Activated CD8-positive, alpha-beta memory T cell treated with anti-CD3 and anti-CD28 coated beads, Interleukin-2, amount 50 U/mL, for 1 hour (primary cell): ENCODE measurements around the gene NPTX1.

ENCODE experiments used
- DNase-seq: peaks from one replicate; pipeline ENCODE4 v3.0.0-alpha.2; 2020; ENCODE audit errors: extremely low read depth

NPTX1 gene

GRCh38 chr17:80503921-80504320 lies 27.5 kb upstream of the NPTX1 start:
- DNase-seq = no peak

GRCh38 chr17:80503031-80503430 lies 26.6 kb upstream of the NPTX1 start:
- no peak for DNase-seq

DNA sequence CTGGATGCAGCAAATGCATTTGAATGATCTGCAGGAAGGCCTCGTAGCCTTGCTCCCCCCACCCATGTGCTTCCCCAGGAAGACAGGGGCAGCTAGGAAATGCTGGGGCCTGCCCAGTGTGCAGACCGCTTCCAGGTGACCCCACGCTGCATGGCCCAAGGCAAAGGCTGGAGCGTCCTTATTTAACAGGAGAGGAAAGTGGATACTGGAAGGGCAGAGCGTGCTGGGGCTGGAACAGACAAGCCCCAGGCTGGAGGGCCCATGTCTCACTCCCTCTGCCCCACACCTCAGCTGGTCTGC lies 26.1 kb upstream of the NPTX1 start:
- DNase-seq = no peak

- DNase-seq = no peak
These were observed 25.6 kb upstream of the NPTX1 start for GRCh38 chr17:80501741-80502577.

- DNase-seq = no peak
These were observed 23.7 kb upstream of the NPTX1 start for GRCh38 chr17:80499961-80500665.

DNA sequence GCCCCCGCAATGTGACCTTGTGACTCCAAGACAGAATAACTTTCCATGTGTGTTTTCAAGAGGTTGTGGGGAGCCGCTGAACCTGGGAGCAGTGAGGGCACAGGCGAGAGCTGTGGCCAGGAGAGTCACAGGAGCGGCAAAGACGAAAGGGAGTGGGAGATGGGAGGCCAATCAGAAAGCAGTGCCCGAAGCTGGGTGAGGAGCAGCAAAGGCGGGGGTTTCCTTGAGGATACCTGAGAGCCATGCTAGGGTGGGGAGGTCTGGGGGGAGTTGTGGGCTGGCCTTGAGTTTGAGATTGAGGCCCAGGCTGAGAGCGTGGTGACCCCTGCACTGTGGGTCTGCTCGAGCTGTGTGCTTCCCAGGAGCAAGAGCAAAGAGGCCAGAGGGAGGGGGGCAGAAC lies 23.2 kb upstream of the NPTX1 start:
- no peak for DNase-seq

DNA sequence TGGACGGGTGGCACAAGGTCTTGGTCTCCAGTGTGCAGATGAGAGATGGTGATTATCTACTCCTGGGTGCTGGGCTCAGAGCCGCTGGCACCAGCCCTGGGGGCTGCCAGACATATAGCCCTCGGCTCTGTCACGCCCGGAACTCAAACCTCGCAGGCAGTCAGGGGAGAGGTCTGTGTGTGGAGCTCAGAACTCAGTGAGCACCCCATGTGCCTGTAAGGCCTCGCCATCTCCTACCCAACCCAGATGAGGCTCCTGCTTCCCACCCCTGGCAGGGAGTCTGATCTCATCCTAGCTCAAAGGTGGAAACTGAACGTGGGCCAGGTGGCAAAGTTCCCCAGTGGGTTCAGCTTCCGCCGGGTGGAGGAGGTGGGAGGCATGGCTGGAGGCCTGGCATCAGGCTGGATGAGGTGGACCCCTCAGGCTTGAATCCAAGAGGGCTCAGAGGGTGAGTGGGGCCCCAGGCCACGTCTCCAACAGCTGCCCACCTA lies 22.6 kb upstream of the NPTX1 start:
- no peak for DNase-seq

- DNase-seq = no peak
These were observed 22.0 kb upstream of the NPTX1 start for GRCh38 chr17:80498242-80498919.

DNA sequence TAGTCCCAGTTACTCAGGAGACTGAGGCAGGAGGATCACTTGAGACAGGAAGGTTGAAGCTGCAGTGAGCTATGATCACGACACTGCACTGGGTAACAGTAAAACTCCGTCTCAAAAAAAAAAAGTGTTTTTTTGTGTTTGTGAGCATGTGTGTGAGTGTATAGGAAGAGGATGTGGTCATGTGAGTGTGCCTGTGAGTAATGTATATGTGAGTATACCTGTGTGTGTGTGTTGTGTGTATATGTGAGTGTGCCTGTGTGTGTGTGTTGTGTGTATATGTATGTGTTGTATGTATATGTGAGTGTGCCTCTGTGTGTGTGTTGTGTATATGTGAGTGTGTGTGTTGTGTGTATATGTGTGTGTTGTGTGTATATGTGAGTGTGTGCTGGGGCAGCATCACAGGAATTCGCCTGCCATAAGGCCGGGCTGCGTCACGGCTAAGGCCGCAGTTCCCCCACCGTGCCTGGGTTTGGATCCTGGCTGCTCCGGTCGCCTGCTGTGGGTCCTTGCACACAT lies 21.4 kb upstream of the NPTX1 start:
- no peak for DNase-seq

DNA sequence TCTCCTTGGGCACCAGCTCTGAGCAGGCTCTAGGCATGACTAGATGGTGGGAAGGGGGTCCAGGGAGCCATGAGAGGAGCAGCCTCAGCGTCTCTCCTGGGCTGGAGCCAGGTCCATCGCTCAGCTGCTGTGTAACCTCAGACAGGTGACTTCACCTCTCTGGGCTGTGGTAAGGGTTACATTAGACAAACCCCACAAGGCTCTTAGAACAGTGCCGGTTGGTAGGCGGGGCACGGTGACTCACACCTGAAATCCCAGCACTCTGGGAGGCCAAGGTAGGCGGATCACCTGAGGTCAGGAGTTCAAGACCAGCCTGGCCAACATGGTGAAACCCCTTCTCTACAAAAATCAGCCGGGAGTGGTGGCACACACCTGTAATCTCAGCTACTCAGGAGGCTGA lies 18.1 kb upstream of the NPTX1 start:
- DNase-seq = no peak

GRCh38 chr17:80492343-80493136 lies 16.1 kb upstream of the NPTX1 start:
- no peak for DNase-seq

- no peak for DNase-seq
These were observed 15.3 kb upstream of the NPTX1 start for GRCh38 chr17:80491478-80492342.

DNA sequence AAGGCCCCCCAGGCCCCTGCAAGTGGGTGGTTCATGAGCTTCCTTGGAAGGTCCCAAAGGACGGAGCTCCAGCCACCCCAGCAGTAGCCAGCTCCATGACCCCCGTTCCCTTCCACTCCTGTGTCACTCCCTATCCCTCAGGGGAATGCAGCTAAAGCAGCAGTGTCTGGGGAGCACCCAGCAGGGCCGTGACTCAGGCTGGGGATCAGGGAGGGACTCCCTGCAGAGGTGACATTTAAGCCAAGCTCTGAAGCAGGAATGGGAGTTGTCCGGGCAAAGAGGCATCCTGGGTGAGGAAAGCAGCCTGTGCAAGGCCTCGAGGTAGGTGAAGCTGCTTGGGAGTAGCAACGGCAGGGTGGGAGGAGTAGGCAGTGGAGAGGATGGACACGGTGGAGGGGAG lies 11.1 kb upstream of the NPTX1 start:
- DNase-seq = no peak

- DNase-seq = no peak
These were observed 10.3 kb upstream of the NPTX1 start for GRCh38 chr17:80486692-80487091.

GRCh38 chr17:80485846-80486245 lies 9.4 kb upstream of the NPTX1 start:
- DNase-seq = no peak

DNA sequence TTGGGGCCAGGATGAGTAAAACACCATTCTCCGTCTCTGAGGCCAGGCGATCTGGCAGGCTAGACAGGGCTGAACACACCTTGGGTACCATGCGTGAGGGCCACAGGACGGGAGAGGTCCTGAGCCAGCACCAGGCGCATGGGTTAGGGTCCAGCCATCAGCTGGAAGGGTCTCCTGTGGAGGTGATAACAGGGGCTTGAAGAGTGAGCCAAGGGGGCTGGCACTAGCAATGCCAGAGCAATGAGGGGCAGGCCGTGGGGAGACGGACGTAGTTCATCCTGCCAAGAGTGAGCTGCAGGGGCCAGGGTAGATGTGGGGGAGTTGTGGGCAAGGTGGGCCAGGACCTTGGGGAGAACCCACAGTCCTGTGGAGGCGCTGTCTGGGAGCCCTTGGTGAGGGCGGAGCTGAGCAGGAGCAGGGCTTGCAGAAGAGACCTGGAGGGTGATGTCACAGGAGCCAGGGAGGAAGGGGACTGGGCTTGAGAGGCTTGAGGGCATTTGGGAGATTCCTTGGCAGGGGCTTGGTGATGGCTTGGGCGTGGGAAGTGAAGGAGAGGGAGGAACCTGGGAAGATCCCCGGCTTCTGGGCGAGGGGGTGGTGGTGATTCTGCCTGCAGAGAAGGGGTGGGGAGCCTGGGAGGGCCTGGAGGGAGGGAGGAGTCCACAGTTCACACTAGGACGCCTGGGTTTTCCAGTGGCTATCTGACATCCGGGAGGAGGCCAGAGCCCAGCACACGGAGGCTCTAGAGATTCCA lies 6.3 kb upstream of the NPTX1 start:
- DNase-seq = no peak

- DNase-seq = no peak
These were observed 5.6 kb upstream of the NPTX1 start for GRCh38 chr17:80482058-80482318.

DNA sequence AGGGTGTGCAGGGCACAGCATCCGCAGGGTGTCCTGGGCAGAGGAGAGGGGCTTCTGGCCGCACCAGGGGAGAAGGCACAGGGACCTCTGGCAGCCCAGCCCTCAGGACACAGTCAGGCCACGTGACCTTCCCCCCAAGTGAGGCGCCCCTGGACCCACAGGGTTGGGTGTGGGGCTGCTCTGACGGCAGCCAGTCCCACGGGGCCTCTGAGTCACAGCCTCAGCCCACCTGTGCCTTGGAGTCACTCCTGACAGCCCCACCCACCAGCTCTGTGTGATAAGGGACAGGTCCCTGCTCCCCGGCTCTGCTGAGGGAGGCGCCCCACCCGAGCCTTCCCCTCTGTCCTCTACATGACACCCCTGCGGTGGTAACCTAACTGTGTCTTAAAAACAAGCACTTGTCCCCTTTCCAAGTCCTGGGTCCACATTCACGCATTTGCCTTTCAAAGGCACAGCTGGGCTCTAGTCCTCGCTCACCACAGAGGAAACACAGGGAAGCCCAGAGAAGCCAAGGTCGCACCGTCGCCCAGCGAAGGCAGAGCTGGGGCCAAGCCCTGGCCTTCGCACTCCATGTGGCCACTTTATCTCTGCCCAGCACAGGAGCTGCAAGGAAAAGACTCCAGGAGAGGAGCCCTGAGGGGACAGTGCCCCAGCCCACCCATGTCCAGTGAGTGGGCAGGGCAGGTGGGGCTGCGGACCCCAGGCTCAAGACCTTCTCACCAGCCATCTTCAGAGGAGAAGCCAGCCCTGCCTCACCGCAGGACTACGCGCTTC lies 5.1 kb upstream of the NPTX1 start:
- no peak for DNase-seq

- DNase-seq = no peak
These were observed 3.8 kb upstream of the NPTX1 start for GRCh38 chr17:80480248-80480647.

DNA sequence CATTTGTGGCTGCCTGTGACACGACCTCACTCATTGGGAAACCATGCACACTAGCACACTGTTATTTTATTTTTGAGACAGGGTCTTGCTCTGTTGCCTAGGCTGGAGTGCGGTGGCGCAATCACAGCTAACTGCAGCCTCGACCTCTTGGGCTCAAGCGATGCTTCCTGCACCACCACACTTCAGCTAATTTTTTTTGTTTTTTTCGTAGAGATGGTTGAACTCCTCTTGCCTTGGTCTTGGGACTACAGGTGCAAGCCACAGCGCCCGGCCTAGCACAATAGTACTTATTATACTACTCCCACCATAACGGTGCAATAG lies 2.8 kb upstream of the NPTX1 start:
- DNase-seq = no peak
